Measurements from ENCODE around the gene BORA. TPM values are rescaled to one million over a fixed set of nuclear protein-coding genes. Genes with fewer than 3 reads are reported as not detected.

BORA gene
- total and polyA plus RNA-seq, 2 of the 13 experiments (the other 11 are each of a cell fraction or from before 2014, with no cell fraction given): 4.0 to 17.4 TPM

DNA sequence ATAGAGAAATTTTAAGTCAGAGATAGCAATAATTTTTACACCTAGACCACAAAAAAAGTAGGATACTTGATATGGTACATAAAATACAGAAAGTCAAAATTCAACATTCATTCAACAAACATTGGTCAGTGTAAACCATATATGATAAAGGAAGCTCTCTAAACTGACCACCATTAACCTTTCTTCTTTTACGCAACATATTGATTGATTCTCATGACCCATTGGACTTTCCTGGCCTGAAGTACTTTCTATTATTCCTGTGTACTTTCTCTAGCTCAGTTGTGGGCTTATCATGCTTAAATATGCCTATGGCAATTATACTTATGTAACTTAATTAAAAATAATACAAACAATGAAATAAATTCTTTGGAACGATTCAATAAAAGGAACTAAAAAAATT, 64.9 kb downstream of the BORA start (continued):
- TF ChIP-seq, protein P1, sequence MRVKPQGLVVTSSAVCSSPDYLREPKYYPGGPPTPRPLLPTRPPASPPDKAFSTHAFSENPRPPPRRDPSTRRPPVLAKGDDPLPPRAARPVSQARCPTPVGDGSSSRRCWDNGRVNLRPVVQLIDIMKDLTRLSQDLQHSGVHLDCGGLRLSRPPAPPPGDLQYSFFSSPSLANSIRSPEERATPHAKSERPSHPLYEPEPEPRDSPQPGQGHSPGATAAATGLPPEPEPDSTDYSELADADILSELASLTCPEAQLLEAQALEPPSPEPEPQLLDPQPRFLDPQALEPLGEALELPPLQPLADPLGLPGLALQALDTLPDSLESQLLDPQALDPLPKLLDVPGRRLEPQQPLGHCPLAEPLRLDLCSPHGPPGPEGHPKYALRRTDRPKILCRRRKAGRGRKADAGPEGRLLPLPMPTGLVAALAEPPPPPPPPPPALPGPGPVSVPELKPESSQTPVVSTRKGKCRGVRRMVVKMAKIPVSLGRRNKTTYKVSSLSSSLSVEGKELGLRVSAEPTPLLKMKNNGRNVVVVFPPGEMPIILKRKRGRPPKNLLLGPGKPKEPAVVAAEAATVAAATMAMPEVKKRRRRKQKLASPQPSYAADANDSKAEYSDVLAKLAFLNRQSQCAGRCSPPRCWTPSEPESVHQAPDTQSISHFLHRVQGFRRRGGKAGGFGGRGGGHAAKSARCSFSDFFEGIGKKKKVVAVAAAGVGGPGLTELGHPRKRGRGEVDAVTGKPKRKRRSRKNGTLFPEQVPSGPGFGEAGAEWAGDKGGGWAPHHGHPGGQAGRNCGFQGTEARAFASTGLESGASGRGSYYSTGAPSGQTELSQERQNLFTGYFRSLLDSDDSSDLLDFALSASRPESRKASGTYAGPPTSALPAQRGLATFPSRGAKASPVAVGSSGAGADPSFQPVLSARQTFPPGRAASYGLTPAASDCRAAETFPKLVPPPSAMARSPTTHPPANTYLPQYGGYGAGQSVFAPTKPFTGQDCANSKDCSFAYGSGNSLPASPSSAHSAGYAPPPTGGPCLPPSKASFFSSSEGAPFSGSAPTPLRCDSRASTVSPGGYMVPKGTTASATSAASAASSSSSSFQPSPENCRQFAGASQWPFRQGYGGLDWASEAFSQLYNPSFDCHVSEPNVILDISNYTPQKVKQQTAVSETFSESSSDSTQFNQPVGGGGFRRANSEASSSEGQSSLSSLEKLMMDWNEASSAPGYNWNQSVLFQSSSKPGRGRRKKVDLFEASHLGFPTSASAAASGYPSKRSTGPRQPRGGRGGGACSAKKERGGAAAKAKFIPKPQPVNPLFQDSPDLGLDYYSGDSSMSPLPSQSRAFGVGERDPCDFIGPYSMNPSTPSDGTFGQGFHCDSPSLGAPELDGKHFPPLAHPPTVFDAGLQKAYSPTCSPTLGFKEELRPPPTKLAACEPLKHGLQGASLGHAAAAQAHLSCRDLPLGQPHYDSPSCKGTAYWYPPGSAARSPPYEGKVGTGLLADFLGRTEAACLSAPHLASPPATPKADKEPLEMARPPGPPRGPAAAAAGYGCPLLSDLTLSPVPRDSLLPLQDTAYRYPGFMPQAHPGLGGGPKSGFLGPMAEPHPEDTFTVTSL (CRISPR knock-in tag; IDR thresholded peaks at IDR 0.05; ENCODE audit: borderline replicate concordance): peak; percentile 63; the same call in 1 of the 2 replicates
- TF ChIP-seq NR2F2 (IDR thresholded peaks at IDR 0.05; ENCODE audit: borderline replicate concordance, low read depth): peak; percentile 61; the same call in 1 of the 2 replicates
- TF ChIP-seq ZSCAN22 (CRISPR knock-in tag; IDR thresholded peaks at IDR 0.05): no peak
- TF ChIP-seq, protein P2, sequence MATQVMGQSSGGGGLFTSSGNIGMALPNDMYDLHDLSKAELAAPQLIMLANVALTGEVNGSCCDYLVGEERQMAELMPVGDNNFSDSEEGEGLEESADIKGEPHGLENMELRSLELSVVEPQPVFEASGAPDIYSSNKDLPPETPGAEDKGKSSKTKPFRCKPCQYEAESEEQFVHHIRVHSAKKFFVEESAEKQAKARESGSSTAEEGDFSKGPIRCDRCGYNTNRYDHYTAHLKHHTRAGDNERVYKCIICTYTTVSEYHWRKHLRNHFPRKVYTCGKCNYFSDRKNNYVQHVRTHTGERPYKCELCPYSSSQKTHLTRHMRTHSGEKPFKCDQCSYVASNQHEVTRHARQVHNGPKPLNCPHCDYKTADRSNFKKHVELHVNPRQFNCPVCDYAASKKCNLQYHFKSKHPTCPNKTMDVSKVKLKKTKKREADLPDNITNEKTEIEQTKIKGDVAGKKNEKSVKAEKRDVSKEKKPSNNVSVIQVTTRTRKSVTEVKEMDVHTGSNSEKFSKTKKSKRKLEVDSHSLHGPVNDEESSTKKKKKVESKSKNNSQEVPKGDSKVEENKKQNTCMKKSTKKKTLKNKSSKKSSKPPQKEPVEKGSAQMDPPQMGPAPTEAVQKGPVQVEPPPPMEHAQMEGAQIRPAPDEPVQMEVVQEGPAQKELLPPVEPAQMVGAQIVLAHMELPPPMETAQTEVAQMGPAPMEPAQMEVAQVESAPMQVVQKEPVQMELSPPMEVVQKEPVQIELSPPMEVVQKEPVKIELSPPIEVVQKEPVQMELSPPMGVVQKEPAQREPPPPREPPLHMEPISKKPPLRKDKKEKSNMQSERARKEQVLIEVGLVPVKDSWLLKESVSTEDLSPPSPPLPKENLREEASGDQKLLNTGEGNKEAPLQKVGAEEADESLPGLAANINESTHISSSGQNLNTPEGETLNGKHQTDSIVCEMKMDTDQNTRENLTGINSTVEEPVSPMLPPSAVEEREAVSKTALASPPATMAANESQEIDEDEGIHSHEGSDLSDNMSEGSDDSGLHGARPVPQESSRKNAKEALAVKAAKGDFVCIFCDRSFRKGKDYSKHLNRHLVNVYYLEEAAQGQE (IDR thresholded peaks at IDR 0.05; ENCODE audit: borderline replicate concordance in 1 of 2, low read depth in 1 of 2, low read length in 2 of 2): no peak
- TF ChIP-seq ZNF432 (CRISPR knock-in tag; IDR thresholded peaks at IDR 0.05; ENCODE audit: borderline replicate concordance): no peak
- TF ChIP-seq SMYD3 (CRISPR knock-in tag; IDR thresholded peaks at IDR 0.05): no peak
- TF ChIP-seq SRY (CRISPR knock-in tag; IDR thresholded peaks at IDR 0.05): no peak
- TF ChIP-seq NONO (IDR thresholded peaks at IDR 0.05): no peak
- no peak for TF ChIP-seq NONO (CRISPR knock-in tag; conservative IDR thresholded peaks at IDR 0.05)
- no peak for TF ChIP-seq ZNF589 (CRISPR knock-in tag; conservative IDR thresholded peaks at IDR 0.05)
- TF ChIP-seq IKZF4 (CRISPR knock-in tag; IDR thresholded peaks at IDR 0.05; ENCODE audit: borderline replicate concordance, low read depth, not compliant biosample characterization): no peak
- no peak for TF ChIP-seq ZNF30 (CRISPR knock-in tag; IDR thresholded peaks at IDR 0.05)
- no peak for TF ChIP-seq ELF1 (CRISPR knock-in tag; IDR thresholded peaks at IDR 0.05)
- TF ChIP-seq SOX5 (CRISPR knock-in tag; IDR thresholded peaks at IDR 0.05; ENCODE audit: borderline replicate concordance): no peak
- TF ChIP-seq ZNF562 (CRISPR knock-in tag; IDR thresholded peaks at IDR 0.05; ENCODE audit: borderline replicate concordance): no peak
- peak; percentile 44; the same call in 1 of the 2 replicates for TF ChIP-seq ZNF331 (CRISPR knock-in tag; IDR thresholded peaks at IDR 0.05)
- TF ChIP-seq CHCHD3 (CRISPR knock-in tag; IDR thresholded peaks at IDR 0.05): no peak
- TF ChIP-seq HMG20A (CRISPR knock-in tag; IDR thresholded peaks at IDR 0.05; ENCODE audit: borderline replicate concordance): 0 out of 2 replicates have a peak, but pooled peaks have one; percentile 22
- no peak for TF ChIP-seq TAF1 (CRISPR knock-in tag; IDR thresholded peaks at IDR 0.05)
- TF ChIP-seq RFXAP (CRISPR knock-in tag; IDR thresholded peaks at IDR 0.05; ENCODE audit: borderline replicate concordance): no peak
- no peak for TF ChIP-seq CREB1 (IDR thresholded peaks at IDR 0.05)
- TF ChIP-seq CREB1 (CRISPR knock-in tag; IDR thresholded peaks at IDR 0.05): 0 out of 2 replicates have a peak, but pooled peaks have one; percentile 29
- TF ChIP-seq HMGA1 (CRISPR knock-in tag; conservative IDR thresholded peaks at IDR 0.05): no peak
- no peak for TF ChIP-seq POLR2A (IDR thresholded peaks at IDR 0.05; ENCODE audit: insufficient read depth in 1 of 2, low read depth in 2 of 2, low read length in 2 of 2)
